Measurements from ENCODE around the gene ABCA4.
"Not testable (repeated sequence)": the region's sequence is repeated elsewhere in the genome, so short reads cannot be mapped to it uniquely, and the experiment has no call there.

Gene ABCA4

GRCh38 chr1:94120991-94121390 lies at the start of gene ABCA4:
TSS of gene ABCA4 (minus strand) at chr1:94121148. CDS start at chr1:94121045, 103 bp downstream.
- no peak for DNase-seq (ENCODE audit: low spot score)

- DNase-seq (ENCODE audit: low spot score): no peak
Observed at GRCh38 chr1:94169126-94169525, 48.2 kb upstream of the ABCA4 start.

- DNase-seq (ENCODE audit: low spot score): no peak
Observed at GRCh38 chr1:94165843-94166242, 44.9 kb upstream of the ABCA4 start.

- not testable (repeated sequence) for DNase-seq (ENCODE audit: low spot score)
Observed at GRCh38 chr1:94164885-94165284, 43.9 kb upstream of the ABCA4 start.

- not testable (repeated sequence) for DNase-seq (ENCODE audit: low spot score)
Observed at GRCh38 chr1:94164121-94164520, 43.2 kb upstream of the ABCA4 start.

- DNase-seq (ENCODE audit: low spot score): not testable (repeated sequence)
Observed at GRCh38 chr1:94163249-94163648, 42.3 kb upstream of the ABCA4 start.

GRCh38 chr1:94160811-94161210 lies 39.9 kb upstream of the ABCA4 start:
- no peak for DNase-seq (ENCODE audit: low spot score)

GRCh38 chr1:94156096-94156625 lies 35.2 kb upstream of the ABCA4 start:
- DNase-seq (ENCODE audit: low spot score): no peak

- no peak for DNase-seq (ENCODE audit: low spot score)
Observed at GRCh38 chr1:94154989-94155388, 34.0 kb upstream of the ABCA4 start.

GRCh38 chr1:94153133-94153532 lies 32.2 kb upstream of the ABCA4 start:
- no peak for DNase-seq (ENCODE audit: low spot score)

GRCh38 chr1:94149166-94149565 lies 28.2 kb upstream of the ABCA4 start:
- DNase-seq (ENCODE audit: low spot score): not testable (repeated sequence)

GRCh38 chr1:94146273-94146672 lies 25.3 kb upstream of the ABCA4 start:
- DNase-seq (ENCODE audit: low spot score): no peak

- DNase-seq (ENCODE audit: low spot score): no peak
Observed at GRCh38 chr1:94144836-94145235, 23.9 kb upstream of the ABCA4 start.

- no peak for DNase-seq (ENCODE audit: low spot score)
Observed at GRCh38 chr1:94143809-94144176, 22.8 kb upstream of the ABCA4 start.

GRCh38 chr1:94143173-94143808 lies 22.3 kb upstream of the ABCA4 start:
- no peak for DNase-seq (ENCODE audit: low spot score)

- DNase-seq (ENCODE audit: low spot score): no peak
Observed at GRCh38 chr1:94142583-94142982, 21.6 kb upstream of the ABCA4 start.

GRCh38 chr1:94142022-94142421 lies 21.1 kb upstream of the ABCA4 start:
- DNase-seq (ENCODE audit: low spot score): no peak

- DNase-seq (ENCODE audit: low spot score): no peak
Observed at GRCh38 chr1:94132111-94132510, 11.2 kb upstream of the ABCA4 start.

GRCh38 chr1:94130851-94131595 lies 10.1 kb upstream of the ABCA4 start:
- no peak for DNase-seq (ENCODE audit: low spot score)

- DNase-seq (ENCODE audit: low spot score): no peak
Observed at GRCh38 chr1:94126651-94127050, 5.7 kb upstream of the ABCA4 start.

GRCh38 chr1:94125551-94126514 lies 4.9 kb upstream of the ABCA4 start:
- DNase-seq (ENCODE audit: low spot score): no peak

GRCh38 chr1:94124538-94124937 lies 3.6 kb upstream of the ABCA4 start:
- no peak for DNase-seq (ENCODE audit: low spot score)

All from germinal center (tissue), 1 donor.